PC-3 (cell line): ENCODE measurements around the gene NREP. TPM values are rescaled to one million over a fixed set of nuclear protein-coding genes. Genes with fewer than 3 reads are reported as not detected.
A peak's percentile ranks its signal among the peaks of the same experiment; 100 is the strongest.

ENCODE experiments used
- ATAC-seq: fragments of 200-7000 bp; cut with Tn5 transposase; 2 replicates; pipeline ENCODE4 v1.9.1; 2020; ENCODE audit warnings: mild to moderate bottlenecking, moderate library complexity
- BruUV-seq: library from RNA; stranded (reverse); fragments of 400-500 nt; replicated peaks from 2 replicates; lab custom pipeline; 2021; lab: Mats Ljungman, UMichigan
- CTCF ChIA-PET: fragments of 300-600 bp; sonication (Branson Sonifier 250); formaldehyde crosslinking; loops from one replicate; lab custom pipeline; 2022; ENCODE audit warnings: antibody characterized with exemption; lab: Charles Lee
- POLR2A ChIA-PET: fragments of 300-600 bp; sonication (Branson Sonifier 250); formaldehyde crosslinking; loops from one replicate; lab custom pipeline; 2022; ENCODE audit warnings: antibody characterized with exemption; ENCODE audit not compliant: unreplicated experiment; lab: Charles Lee
- DNase-seq: peaks from one replicate; pipeline ENCODE4 v3.0.0-alpha.2; 2015
- H2AFZ ChIP-seq: fragments of 300-600 bp; sonication (generic); 2 replicates; pipeline ENCODE4 v1.6.0; 2016; ENCODE audit warnings: antibody characterized with exemption, low read length
- H3F3A ChIP-seq: fragments of 300-600 bp; sonication (generic); one replicate; pipeline ENCODE4 v1.6.0; 2017; ENCODE audit warnings: antibody characterized with exemption, low read length, control low read depth, mild to moderate bottlenecking; ENCODE audit not compliant: unreplicated experiment
- H3K27ac ChIP-seq: fragments of 300-600 bp; sonication (generic); 2 replicates; pipeline ENCODE4 v1.5.1; 2016; ENCODE audit warnings: mild to moderate bottlenecking, low read length
- H3K27me3 ChIP-seq: fragments of 300-600 bp; sonication (generic); 2 replicates; pipeline ENCODE4 v1.6.1; 2016; ENCODE audit warnings: low read length, mixed read lengths
- H3K36me3 ChIP-seq: fragments of 300-600 bp; sonication (generic); 2 replicates; pipeline ENCODE4 v1.6.1; 2016; ENCODE audit warnings: low read depth, mixed run types, low read length, mixed read lengths
- H3K4me1 ChIP-seq: fragments of 300-600 bp; sonication (generic); 2 replicates; pipeline ENCODE4 v1.5.1; 2016; ENCODE audit warnings: low read length; ENCODE audit not compliant: insufficient read depth
- H3K4me2 ChIP-seq: fragments of 300-600 bp; sonication (generic); 2 replicates; pipeline ENCODE4 v1.6.0; 2016; ENCODE audit warnings: low read length
- H3K4me3 ChIP-seq: fragments of 300-600 bp; sonication (generic); 2 replicates; pipeline ENCODE4 v1.5.1; 2016; ENCODE audit warnings: mild to moderate bottlenecking, low read length, mixed read lengths
- H3K79me2 ChIP-seq: fragments of 300-600 bp; sonication (generic); 2 replicates; pipeline ENCODE4 v1.6.1; 2017; ENCODE audit warnings: low read length, mixed read lengths
- H3K9ac ChIP-seq: fragments of 300-600 bp; sonication (generic); 2 replicates; pipeline ENCODE4 v1.6.0; 2016; ENCODE audit warnings: mild to moderate bottlenecking, low read length
- H3K9me2 ChIP-seq: fragments of 300-600 bp; sonication (generic); replicated peaks from 2 replicates; pipeline ENCODE4 v1.6.1; 2016; ENCODE audit warnings: mixed run types, low read length, mixed read lengths
- H3K9me3 ChIP-seq: fragments of 300-600 bp; sonication (generic); 2 replicates; pipeline ENCODE4 v1.6.1; 2016; ENCODE audit warnings: low read length, mixed read lengths
- H4K20me1 ChIP-seq: fragments of 300-600 bp; sonication (generic); 2 replicates; pipeline ENCODE4 v1.6.1; 2016; ENCODE audit warnings: low read length, mixed read lengths
- EZH2 ChIP-seq: fragments of 300-600 bp; sonication (generic); IDR thresholded peaks from one replicate; pipeline ENCODE4 v1.6.1; 2017; ENCODE audit warnings: antibody characterized with exemption, mild to moderate bottlenecking, low read length; ENCODE audit not compliant: unreplicated experiment
- EZH2phosphoT487 ChIP-seq: fragments of 300-600 bp; sonication (generic); IDR thresholded peaks from 2 replicates; pipeline ENCODE4 v1.6.1; 2018; ENCODE audit warnings: mild to moderate bottlenecking, antibody characterized with exemption, low read length, borderline replicate concordance
- intact Hi-C: fragments of 100-400 bp; cut with micrococcal nuclease; formaldehyde crosslinking; loops from 2 replicates; pipeline ENCODE4 v1.9.0; 2023
- total RNA-seq: library from RNA; depleted of rRNA; stranded (reverse); fragments of >200 nt; gene quantifications from 2 replicates; pipeline ENCODE4 v1.2.3, GENCODE V29; 2014; rRNA removed
- TF ChIP-seq, protein P1 (sequence below): fragments of 300-600 bp; sonication (generic); conservative IDR thresholded peaks from 2 replicates; pipeline ENCODE4 v1.5.1; 2017; ENCODE audit warnings: antibody characterized with exemption, low read depth, mild to moderate bottlenecking, low read length

NREP gene
- total RNA-seq, 1 experiment from 2014 or later, result 22.6 TPM

DNA sequence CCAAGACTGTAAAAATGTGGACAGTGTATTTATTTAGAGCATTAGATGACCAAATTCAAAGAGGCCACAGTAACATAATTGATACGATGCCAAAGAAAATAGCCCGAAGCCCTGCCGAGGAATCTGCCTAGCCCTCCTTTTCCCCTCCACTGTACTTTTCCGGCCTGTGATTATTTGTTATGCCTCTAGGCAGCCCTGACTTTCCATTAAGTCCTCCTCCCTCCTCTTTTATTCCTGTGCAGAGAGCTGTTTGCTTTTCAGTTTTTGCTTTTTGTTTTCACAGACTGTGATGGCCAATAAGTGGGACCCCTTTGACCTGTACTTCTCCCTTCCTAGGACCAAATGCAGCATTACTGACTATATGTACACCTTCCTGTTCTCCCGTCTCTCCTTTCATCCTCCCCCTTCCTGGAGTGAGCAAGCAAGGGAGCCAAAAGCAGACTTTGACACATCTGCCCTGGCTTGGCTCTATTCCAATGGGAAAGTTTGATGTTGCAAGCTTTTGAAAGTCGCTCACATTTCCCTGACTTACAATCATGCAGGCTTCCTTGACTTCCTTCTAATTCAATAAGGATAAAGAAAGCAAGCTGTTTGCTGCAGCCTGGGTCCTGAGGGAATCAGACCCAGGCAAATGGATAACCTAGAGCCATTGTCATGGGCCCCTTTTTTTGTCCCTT lies 76.1 kb downstream of the NREP start:
- no peaks in the 10 kb centered on the region for H3K9me3 ChIP-seq
- no peaks in the 10 kb centered on the region for H3K9me2 ChIP-seq
- H3K4me3 ChIP-seq, result peak overlapping the region; percentile 50
- POLR2A ChIA-PET, result interaction anchor here (0.5 kb wide), 1 partner anchor 337 kb away, joined by 3 read pairs; no protein-coding TSS in a partner anchor
- peak; percentile 97 for DNase-seq
- peak overlapping the region; percentile 54 for H3K9ac ChIP-seq
- H3K4me1 ChIP-seq, result peaks cover 30% of the 10 kb centered on the region
- H3K36me3 ChIP-seq, result no peaks in the 10 kb centered on the region
- no peaks in the 10 kb centered on the region for H4K20me1 ChIP-seq
- intact Hi-C loops, result loop anchor here (1.0 to 10.0 kb wide), 7 partner anchors 20 to 154 kb away; partner anchors contain the start of gene NREP
- H3K4me2 ChIP-seq, result peak overlapping the region; percentile 82
- H3F3A ChIP-seq, result peaks cover 4% of the 10 kb centered on the region
- CTCF ChIA-PET, result interaction anchor here (0.7 kb wide), 1 partner anchor 150 kb away, joined by 5 read pairs; no protein-coding TSS in a partner anchor
- no peaks in the 10 kb centered on the region for H3K27me3 ChIP-seq
- peak overlapping the region; percentile 87 for H3K27ac ChIP-seq
- no peaks in the 10 kb centered on the region for H3K79me2 ChIP-seq
- no TSS peak for BruUV-seq
- ATAC-seq, result peak; percentile 88
- H2AFZ ChIP-seq, result peak overlapping the region; percentile 59
- TF ChIP-seq EZH2phosphoT487, result no peak
- TF ChIP-seq, protein P1, sequence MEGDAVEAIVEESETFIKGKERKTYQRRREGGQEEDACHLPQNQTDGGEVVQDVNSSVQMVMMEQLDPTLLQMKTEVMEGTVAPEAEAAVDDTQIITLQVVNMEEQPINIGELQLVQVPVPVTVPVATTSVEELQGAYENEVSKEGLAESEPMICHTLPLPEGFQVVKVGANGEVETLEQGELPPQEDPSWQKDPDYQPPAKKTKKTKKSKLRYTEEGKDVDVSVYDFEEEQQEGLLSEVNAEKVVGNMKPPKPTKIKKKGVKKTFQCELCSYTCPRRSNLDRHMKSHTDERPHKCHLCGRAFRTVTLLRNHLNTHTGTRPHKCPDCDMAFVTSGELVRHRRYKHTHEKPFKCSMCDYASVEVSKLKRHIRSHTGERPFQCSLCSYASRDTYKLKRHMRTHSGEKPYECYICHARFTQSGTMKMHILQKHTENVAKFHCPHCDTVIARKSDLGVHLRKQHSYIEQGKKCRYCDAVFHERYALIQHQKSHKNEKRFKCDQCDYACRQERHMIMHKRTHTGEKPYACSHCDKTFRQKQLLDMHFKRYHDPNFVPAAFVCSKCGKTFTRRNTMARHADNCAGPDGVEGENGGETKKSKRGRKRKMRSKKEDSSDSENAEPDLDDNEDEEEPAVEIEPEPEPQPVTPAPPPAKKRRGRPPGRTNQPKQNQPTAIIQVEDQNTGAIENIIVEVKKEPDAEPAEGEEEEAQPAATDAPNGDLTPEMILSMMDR, result no peak

DNA sequence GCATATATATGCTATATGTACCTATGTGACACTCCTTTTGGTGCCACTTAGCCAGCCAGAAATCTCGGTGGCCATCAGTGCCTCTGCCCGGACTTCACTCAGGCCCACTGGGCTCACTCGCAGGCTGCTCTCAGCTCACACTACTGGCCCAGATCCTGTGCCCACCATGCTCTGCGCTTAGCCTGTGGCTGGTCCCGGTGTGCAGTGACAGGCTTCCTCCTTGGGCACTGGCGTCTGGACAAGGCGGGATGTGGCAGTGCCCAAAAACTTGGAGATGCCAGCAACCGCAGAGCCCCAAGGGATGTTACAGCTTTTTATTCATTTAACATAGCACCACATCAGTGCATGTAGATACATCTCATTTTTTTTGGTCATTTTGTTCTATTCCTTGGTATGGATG lies 77.4 kb downstream of the NREP start:
- DNase-seq (no peak), ATAC-seq (no peak)
- H3K9ac ChIP-seq, result no peak overlapping the region
- H4K20me1 ChIP-seq, result no peaks in the 10 kb centered on the region
- peaks cover 30% of the 10 kb centered on the region for H3K4me1 ChIP-seq
- POLR2A ChIA-PET, result no interaction called here
- H2AFZ ChIP-seq, result no peak overlapping the region
- H3K9me2 ChIP-seq, result no peaks in the 10 kb centered on the region
- intact Hi-C loops, result loop anchor here (1.0 to 10.0 kb wide), 5 partner anchors 21 to 155 kb away; no protein-coding TSS in a partner anchor
- no peaks in the 10 kb centered on the region for H3K9me3 ChIP-seq
- no peaks in the 10 kb centered on the region for H3K27me3 ChIP-seq
- H3F3A ChIP-seq, result peaks cover 4% of the 10 kb centered on the region
- no peak overlapping the region for H3K4me2 ChIP-seq
- no peaks in the 10 kb centered on the region for H3K79me2 ChIP-seq
- CTCF ChIA-PET, result no interaction called here
- BruUV-seq, result no TSS peak
- no peaks in the 10 kb centered on the region for H3K36me3 ChIP-seq
- H3K27ac ChIP-seq, result no peak overlapping the region; the same call in 1 of the 2 replicates
- TF ChIP-seq, protein P1, result no peak
- TF ChIP-seq EZH2phosphoT487, result no peak
- TF ChIP-seq EZH2, result no peak
- no peak overlapping the region for H3K4me3 ChIP-seq

Other genes starting within 250 kb of the NREP start
- gene STARD4, start 244.7 kb downstream of the NREP start, total RNA-seq, result 13.4 and 17.1 TPM in 2 replicates